ENCODE data around the gene LIMS4.
"Not testable (repeated sequence)": the region's sequence is repeated elsewhere in the genome, so short reads cannot be mapped to it uniquely, and the experiment has no call there.

GRCh38 chr2:110462458-110462857, 10.2 kb downstream of the LIMS4 start:
- not testable (repeated sequence) for TF ChIP-seq CTCF (conservative IDR thresholded peaks at IDR 0.05); EZH2 (IDR thresholded peaks at IDR 0.05; ENCODE audit: low read depth)

All from PC-9 (cell line).